HepG2 (cell line): ENCODE data around the gene GLIS2.

Source experiments
- CTCF ChIP-seq: sonication (generic); formaldehyde crosslinking; IDR thresholded peaks from 2 replicates; pipeline ENCODE4 v1.5.0; 2020; ENCODE audit warnings: mild to moderate bottlenecking, missing genetic modification reagents, moderate library complexity
- ISX ChIP-seq: sonication (generic); formaldehyde crosslinking; conservative IDR thresholded peaks from 2 replicates; pipeline ENCODE4 v1.5.0; 2020; ENCODE audit warnings: missing genetic modification reagents
- TCF12 ChIP-seq, 2 experiments: fragments of 450-650 bp in 1 of 2; sonication (generic) in 1 of 2; formaldehyde crosslinking in 1 of 2; IDR thresholded peaks; 2 replicates each; pipeline versions ENCODE4 v1.6.1 to v1.8.0; 2017 to 2022; ENCODE audit warnings: antibody characterized with exemption in 1 of 2, mild to moderate bottlenecking in 1 of 2, missing genetic modification reagents in 1 of 2, moderate library complexity in 1 of 2
- TF ChIP-seq, protein P1 (sequence below): sonication (generic); formaldehyde crosslinking; IDR thresholded peaks from 2 replicates; pipeline ENCODE4 v1.5.0; 2020; ENCODE audit warnings: missing genetic modification reagents

DNA sequence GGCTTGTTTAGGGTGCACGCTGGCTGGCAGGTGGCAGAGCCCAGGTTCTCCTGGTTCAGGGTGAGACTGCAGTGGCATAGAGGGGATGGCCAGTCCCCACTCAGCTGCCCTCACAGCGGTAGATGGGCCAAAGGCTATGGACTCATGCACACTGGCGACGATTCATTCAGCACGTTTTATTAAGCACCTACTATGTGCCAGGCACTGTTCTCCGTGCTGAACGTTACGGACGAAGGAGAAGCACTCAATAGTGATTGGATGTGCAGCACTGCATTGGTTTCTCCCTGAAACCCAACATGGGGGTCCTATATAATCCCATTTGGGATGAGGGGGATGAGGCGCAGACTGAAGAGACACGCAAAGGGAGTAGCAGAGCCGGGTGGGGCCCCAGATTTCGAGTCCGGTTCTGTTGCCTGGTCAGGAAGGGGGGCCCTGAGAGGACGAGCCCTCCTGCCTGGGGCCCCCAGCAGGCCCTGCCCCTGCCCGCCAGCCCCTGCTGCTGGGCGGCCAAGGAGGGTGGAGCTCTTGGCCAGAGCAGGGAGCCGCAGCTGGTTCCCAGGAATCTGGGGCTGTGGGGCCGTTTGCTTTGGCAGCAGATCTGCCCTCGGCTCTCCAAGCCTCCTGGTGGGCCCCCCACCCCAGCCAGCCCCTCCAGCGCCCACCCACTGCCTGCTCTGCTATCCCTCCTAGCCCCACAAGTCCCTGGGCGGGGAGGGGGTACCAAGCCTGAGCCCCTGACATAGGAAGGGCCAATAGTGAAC is 8.8 kb downstream of the GLIS2 start:
- no peak for TF ChIP-seq CTCF (CRISPR knock-in tag)
- no peak for TF ChIP-seq ISX (CRISPR knock-in tag)
- no peak for TF ChIP-seq TCF12 (IDR thresholded peaks at IDR 0.05)
- TF ChIP-seq TCF12 (CRISPR knock-in tag; IDR thresholded peaks at IDR 0.05), result no peak
- TF ChIP-seq, protein P1, sequence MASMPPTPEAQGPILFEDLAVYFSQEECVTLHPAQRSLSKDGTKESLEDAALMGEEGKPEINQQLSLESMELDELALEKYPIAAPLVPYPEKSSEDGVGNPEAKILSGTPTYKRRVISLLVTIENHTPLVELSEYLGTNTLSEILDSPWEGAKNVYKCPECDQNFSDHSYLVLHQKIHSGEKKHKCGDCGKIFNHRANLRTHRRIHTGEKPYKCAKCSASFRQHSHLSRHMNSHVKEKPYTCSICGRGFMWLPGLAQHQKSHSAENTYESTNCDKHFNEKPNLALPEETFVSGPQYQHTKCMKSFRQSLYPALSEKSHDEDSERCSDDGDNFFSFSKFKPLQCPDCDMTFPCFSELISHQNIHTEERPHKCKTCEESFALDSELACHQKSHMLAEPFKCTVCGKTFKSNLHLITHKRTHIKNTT, result no peak
